HepG2 (cell line): ENCODE data around the gene ADCY10. TPM values are rescaled to one million over a fixed set of nuclear protein-coding genes. Genes with fewer than 3 reads are reported as not detected.

ENCODE experiments used
- ATAC-seq: fragments of 200-7000 bp; cut with Tn5 transposase; 3 replicates; pipeline ENCODE4 v1.9.1; 2020; ENCODE audit warnings: mild to moderate bottlenecking, moderate library complexity
- BruUV-seq: library from RNA; stranded (reverse); fragments of 400-500 nt; replicated peaks from 2 replicates; lab custom pipeline; 2021; lab: Mats Ljungman, UMichigan
- CTCF ChIA-PET: fragments of 300-600 bp; formaldehyde crosslinking; extraction: SDS; loops from one replicate; lab custom pipeline; 2021; ENCODE audit warnings: low total read pairs, inconsistent platforms, low intra/inter-chr PET ratio; lab: Yijun Ruan, JAX
- POLR2A ChIA-PET: fragments of 350-600 bp; sonication (Branson Sonifier 250); formaldehyde crosslinking; loops from one replicate; lab custom pipeline; 2020; ENCODE audit warnings: antibody characterized with exemption, inconsistent platforms; lab: Yijun Ruan, JAX
- DNase-seq: peaks from one replicate; pipeline ENCODE4 v3.0.0-alpha.2; 2015; ENCODE audit warnings: low spot score
- FAIRE-seq: peaks from 3 replicates; lab custom pipeline; 2011; peaks lifted over from hg19 to GRCh38; lab: Jason Lieb, UNC
- H2AFZ ChIP-seq: one replicate; pipeline ENCODE4 v1.6.1; 2011; ENCODE audit warnings: low read length, inconsistent platforms
- H3K27ac ChIP-seq: fragments of 300-600 bp; 3 replicates; pipeline ENCODE4 v1.8.0; 2011; ENCODE audit warnings: mixed run types, mild to moderate bottlenecking, mixed read lengths, low read length, inconsistent platforms; ENCODE audit not compliant: insufficient read depth; ENCODE audit errors: extremely low read length
- H3K27me3 ChIP-seq, 2 experiments: fragments of 200-600 bp in 1 of 2; 2 replicates in 1 of 2; 3 replicates in 1 of 2; pipeline versions ENCODE4 v1.6.0 to v1.8.0; 2011; ENCODE audit warnings: low read length in 2 of 2, mild to moderate bottlenecking in 2 of 2, moderate library complexity in 2 of 2, inconsistent platforms in 1 of 2; ENCODE audit not compliant: insufficient read depth in 2 of 2, control insufficient read depth in 1 of 2
- H3K36me3 ChIP-seq, 2 experiments: fragments of 200-600 bp in 1 of 2; replicated peaks in 1 of 2; 2 replicates in 1 of 2; 3 replicates in 1 of 2; pipeline versions ENCODE4 v1.5.1 to v1.8.0; 2011; ENCODE audit warnings: low read length in 2 of 2, inconsistent platforms in 1 of 2; ENCODE audit not compliant: insufficient read depth in 2 of 2, control insufficient read depth in 1 of 2
- H3K4me1 ChIP-seq: 2 replicates; pipeline ENCODE4 v1.5.1; 2012; ENCODE audit warnings: low read length, inconsistent platforms; ENCODE audit not compliant: insufficient read depth
- H3K4me2 ChIP-seq: 2 replicates; pipeline ENCODE4 v1.6.0; 2011; ENCODE audit warnings: low read depth, low read length, inconsistent platforms
- H3K4me3 ChIP-seq, 3 experiments: fragments of 200-600 bp in 1 of 3; sonication (generic), shearing (Covaris generic) in 1 of 3; replicated peaks in 1 of 3; 2 replicates each; pipeline ENCODE4 v1.5.1; 2011 to 2016; ENCODE audit warnings: low read length in 3 of 3, inconsistent platforms in 2 of 3, low read depth in 2 of 3, mild to moderate bottlenecking in 2 of 3, control low read depth in 1 of 3, mixed read lengths in 1 of 3; ENCODE audit not compliant: insufficient read depth in 1 of 3
- H3K79me2 ChIP-seq: one replicate; pipeline ENCODE4 v1.6.1; 2011; ENCODE audit warnings: low read length, inconsistent platforms; ENCODE audit not compliant: insufficient read depth
- H3K9ac ChIP-seq: 2 replicates; pipeline ENCODE4 v1.6.0; 2011; ENCODE audit warnings: mild to moderate bottlenecking, low read depth, low read length, inconsistent platforms; ENCODE audit not compliant: insufficient read depth
- H3K9me3 ChIP-seq: 2 replicates; pipeline ENCODE4 v1.5.1; 2012; ENCODE audit warnings: mild to moderate bottlenecking, low read length
- H4K20me1 ChIP-seq: 2 replicates; pipeline ENCODE4 v1.6.0; 2011; ENCODE audit warnings: inconsistent platforms, mild to moderate bottlenecking, low read length, moderate library complexity; ENCODE audit not compliant: insufficient read depth
- FOXJ3 ChIP-seq: sonication (generic); formaldehyde crosslinking; IDR thresholded peaks from 2 replicates; pipeline ENCODE4 v1.4.0; 2020; ENCODE audit warnings: missing genetic modification reagents, mild to moderate bottlenecking, borderline replicate concordance
- HOXA5 ChIP-seq: sonication (generic); formaldehyde crosslinking; IDR thresholded peaks from 2 replicates; pipeline ENCODE4 v1.4.0; 2020; ENCODE audit warnings: missing genetic modification reagents
- KAT7 ChIP-seq: IDR thresholded peaks from 2 replicates; pipeline ENCODE4 v1.6.1; 2018; ENCODE audit warnings: borderline replicate concordance, missing compliant biosample characterization
- PRDM10 ChIP-seq: sonication (generic); formaldehyde crosslinking; IDR thresholded peaks from 2 replicates; pipeline ENCODE4 v1.4.0; 2020; ENCODE audit warnings: low read depth, missing genetic modification reagents
- RXRB ChIP-seq: IDR thresholded peaks from 2 replicates; pipeline ENCODE4 v1.6.1; 2016; ENCODE audit warnings: borderline replicate concordance, missing genetic modification reagents, missing compliant biosample characterization
- SIN3A ChIP-seq: IDR thresholded peaks from 2 replicates; pipeline ENCODE4 v1.6.1; 2011; ENCODE audit warnings: low read depth, mild to moderate bottlenecking, control low read depth, low read length, borderline replicate concordance
- SOX5 ChIP-seq: IDR thresholded peaks from 2 replicates; pipeline ENCODE4 v1.6.1; 2016; ENCODE audit warnings: borderline replicate concordance
- UBTF ChIP-seq: sonication (generic); formaldehyde crosslinking; IDR thresholded peaks from 2 replicates; pipeline ENCODE4 v1.4.0; 2020; ENCODE audit warnings: mild to moderate bottlenecking, missing genetic modification reagents
- ZBTB1 ChIP-seq: sonication (generic); formaldehyde crosslinking; IDR thresholded peaks from 2 replicates; pipeline ENCODE4 v1.4.0; 2020; ENCODE audit warnings: missing genetic modification reagents, borderline replicate concordance
- ZBTB8A ChIP-seq: sonication (generic); formaldehyde crosslinking; IDR thresholded peaks from 2 replicates; pipeline ENCODE4 v1.4.0; 2020; ENCODE audit warnings: mild to moderate bottlenecking, low read depth, missing genetic modification reagents, borderline replicate concordance
- ZNF138 ChIP-seq: sonication (generic); formaldehyde crosslinking; IDR thresholded peaks from 2 replicates; pipeline ENCODE4 v1.5.0; 2020; ENCODE audit warnings: mild to moderate bottlenecking, low read depth, missing genetic modification reagents
- ZNF329 ChIP-seq: sonication (generic); formaldehyde crosslinking; IDR thresholded peaks from 2 replicates; pipeline ENCODE4 v1.9.0; 2021; ENCODE audit warnings: low read depth, mild to moderate bottlenecking, missing genetic modification reagents
- ZNF367 ChIP-seq: sonication (generic); formaldehyde crosslinking; IDR thresholded peaks from 2 replicates; pipeline ENCODE4 v1.4.0; 2020; ENCODE audit warnings: missing genetic modification reagents, borderline replicate concordance
- WGBS: methylation state at CpG from one replicate; pipeline ENCODE4 v1.1.6; 2017; ENCODE audit warnings: low lambda C conversion rate; 5-methylcytosine and 5-hydroxymethylcytosine counted together
- in situ Hi-C: cut with HindIII; loops from 2 replicates; pipeline ENCODE4 v1.10.0; 2017; ENCODE audit warnings: low pct_unique_long_range_greater_than_20kb; ENCODE audit not compliant: extremely low pct_ligation_motif_present
- intact Hi-C: fragments of 100-400 bp; cut with micrococcal nuclease; formaldehyde crosslinking; loops from one replicate; pipeline ENCODE4 v1.10.0; 2022; ENCODE audit not compliant: unreplicated experiment
- polyA plus RNA-seq, 8 experiments: library from polyadenylated mRNA; depleted of rRNA in 3 of 8; stranded (reverse) in 7 of 8; unstranded in 1 of 8; fragments of >200 nt; fragmentation: Illumina TruSeq in 4 of 8; extraction: Trizol in 4 of 8; gene quantifications; 2 replicates each; pipeline versions ENCODE4 v1.2.1 to v1.2.3, GENCODE V29; 2011 to 2016; ENCODE audit warnings: low read depth in 4 of 8, missing spikeins in 1 of 8, mixed read lengths in 1 of 8; ENCODE audit not compliant: insufficient read depth in 1 of 8
- total RNA-seq, 5 experiments: library from RNA; depleted of rRNA; stranded (reverse); fragments of >200 nt; fragmentation: Illumina TruSeq; extraction: Trizol; gene quantifications; 2 replicates each; pipeline ENCODE4 v1.2.3, GENCODE V29; 2016; ENCODE audit warnings: low read depth in 1 of 5

ADCY10 gene
- total and polyA plus RNA-seq, 2 of the 13 experiments (the other 11 are each of a cell fraction or from before 2014, with no cell fraction given): 0.02 to 0.03 TPM

DNA sequence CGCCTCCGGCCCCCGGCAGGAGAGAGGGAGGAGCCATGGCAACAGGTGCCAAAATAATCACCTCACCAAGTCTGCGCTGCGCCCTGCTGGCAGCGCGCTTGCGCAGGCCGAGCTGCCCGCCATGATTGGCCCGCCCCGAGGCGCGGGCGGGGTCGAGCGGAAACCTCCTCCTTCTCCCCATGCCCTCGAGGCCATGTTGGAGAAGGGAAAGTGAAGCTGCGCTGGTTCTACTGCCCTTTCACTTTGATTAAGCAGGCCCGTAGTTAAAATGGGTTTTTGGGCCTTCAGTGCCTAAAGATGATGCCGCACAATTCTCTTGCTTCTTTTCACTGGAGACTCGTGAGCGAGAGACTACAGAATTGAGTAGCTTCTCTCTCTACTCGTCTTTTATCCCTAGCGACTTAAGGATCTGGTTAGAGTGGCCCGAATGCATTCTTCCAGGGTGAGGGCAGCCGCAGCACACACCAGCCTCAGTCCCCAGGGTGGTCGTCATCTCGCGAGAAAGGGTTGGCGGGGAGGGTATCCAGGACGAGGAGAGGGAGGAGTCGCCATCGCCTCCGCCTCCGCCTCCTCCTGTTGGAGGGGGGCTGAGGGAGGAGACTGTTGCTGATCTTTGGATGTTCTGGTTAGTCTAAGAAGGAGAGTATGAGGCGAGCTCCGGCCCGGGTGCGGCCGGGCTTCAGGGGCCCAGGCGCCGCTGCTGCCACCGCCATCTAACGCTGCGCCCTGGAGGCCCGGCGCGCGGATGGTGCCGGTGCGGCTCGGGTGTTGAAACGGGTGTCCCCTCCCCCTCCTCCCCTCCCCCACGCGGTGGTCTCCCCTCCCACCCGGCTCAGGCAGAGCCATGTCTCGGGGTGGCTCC, 22.4 kb upstream of the ADCY10 start, which contains the start of gene DCAF6:
Gene DCAF6 (plus strand): TSS at position 616 of the 862 bp plus-strand sequence. CDS start 229 bp downstream, at position 845.
- ATAC-seq (peak; percentile 83), FAIRE-seq (peak; percentile 76), DNase-seq (peak; percentile 97)
- H3K36me3 ChIP-seq: no peaks in the 10 kb centered on the region
- in situ Hi-C loops (loop anchor here (10.0 kb wide), 1 partner anchor 221 kb away; no protein-coding TSS in a partner anchor), intact Hi-C loops (loop anchor here (5.0 to 10.0 kb wide), 3 partner anchors 131 to 709 kb away; partner anchors contain the start of gene MPZL1)
- 0% methylated on average over 5 of the region's 58 CpGs for WGBS
- peaks cover 0 to 5% of the 10 kb centered on the region in 2 experiments; a peak in 1 of 5 replicates for H3K27me3 ChIP-seq
- H3K27ac ChIP-seq: peak within 1 kb of the TSS; percentile 97
- peak within 1 kb of the TSS; percentile 68 for H2AFZ ChIP-seq
- H3K4me3 ChIP-seq: peak within 1 kb of the TSS; percentile 90 to 97 (median 96)
- BruUV-seq: no TSS peak
- ChIA-PET POLR2A (interaction anchor here (0.7 to 4.0 kb wide), 18 partner anchors 9 to 716 kb away, joined by 3 to 59 read pairs (median 4); partner anchors contain the start of genes ADCY10, CREG1, MPZL1 and POU2F1), CTCF (no interaction called here)
- no peaks in the 10 kb centered on the region for H3K9me3 ChIP-seq
- H4K20me1 ChIP-seq: peaks cover 14% of the 10 kb centered on the region
- peaks cover 38% of the 10 kb centered on the region for H3K4me1 ChIP-seq
- H3K4me2 ChIP-seq: peak within 1 kb of the TSS; percentile 90
- H3K79me2 ChIP-seq: peaks cover 84% of the 10 kb centered on the region
- peak within 1 kb of the TSS; percentile 99 for H3K9ac ChIP-seq
- TF ChIP-seq SOX5 (CRISPR knock-in tag): peak; percentile 10; the same call in 1 of the 2 replicates
- TF ChIP-seq ZNF329 (CRISPR knock-in tag): peak; percentile 35; the same call in 1 of the 2 replicates
- peak; percentile 31; the same call in 1 of the 2 replicates for TF ChIP-seq RXRB
- TF ChIP-seq ZNF367: peak; percentile 12; the same call in 1 of the 2 replicates
- TF ChIP-seq ZBTB1 (CRISPR knock-in tag): no peak
- peak; percentile 10; the same call in 1 of the 2 replicates for TF ChIP-seq KAT7
- TF ChIP-seq HOXA5 (CRISPR knock-in tag): peak; percentile 61; the same call in 1 of the 2 replicates
- peak; percentile 30; the same call in 1 of the 2 replicates for TF ChIP-seq PRDM10 (CRISPR knock-in tag)
- peak; percentile 66; the same call in 1 of the 2 replicates for TF ChIP-seq FOXJ3 (CRISPR knock-in tag)
- TF ChIP-seq SIN3A: peak; percentile 62; the same call in 1 of the 2 replicates
- peak; percentile 65 for TF ChIP-seq UBTF (CRISPR knock-in tag)
- TF ChIP-seq ZNF138: no peak
- no peak for TF ChIP-seq ZBTB8A
